DMS79 (cell line): ENCODE measurements around the gene CLEC11A.
A peak's percentile ranks its signal among the peaks of the same experiment; 100 is the strongest.

Source experiments
- DNase-seq: peaks from one replicate; lab custom pipeline; 2025; lab: John Stamatoyannopoulos, UW

Gene CLEC11A

GRCh38 chr19:50705422-50706019 is 17.6 kb upstream of the CLEC11A start:
- DNase-seq = peak; percentile 19

- no peak for DNase-seq
Observed at GRCh38 chr19:50706387-50706786, 16.8 kb upstream of the CLEC11A start.

- DNase-seq = no peak
Observed at GRCh38 chr19:50708179-50708879, 14.8 kb upstream of the CLEC11A start.

- no peak for DNase-seq
Observed at GRCh38 chr19:50710094-50710493, 13.1 kb upstream of the CLEC11A start.

GRCh38 chr19:50710612-50711011 is 12.6 kb upstream of the CLEC11A start:
- no peak for DNase-seq

- DNase-seq = no peak
Observed at GRCh38 chr19:50711196-50711595, 12.0 kb upstream of the CLEC11A start.

GRCh38 chr19:50711805-50712204 is 11.4 kb upstream of the CLEC11A start:
- no peak for DNase-seq

- no peak for DNase-seq
Observed at GRCh38 chr19:50712833-50713232, 10.3 kb upstream of the CLEC11A start.

- no peak for DNase-seq
Observed at GRCh38 chr19:50713556-50714236, 9.5 kb upstream of the CLEC11A start.

GRCh38 chr19:50716178-50717025 is 6.8 kb upstream of the CLEC11A start:
- no peak for DNase-seq

- DNase-seq = no peak
Observed at GRCh38 chr19:50717026-50717723, 6.0 kb upstream of the CLEC11A start.

GRCh38 chr19:50717891-50718254 is 5.3 kb upstream of the CLEC11A start:
- no peak for DNase-seq

- no peak for DNase-seq
Observed at GRCh38 chr19:50718255-50719118, 4.7 kb upstream of the CLEC11A start.

GRCh38 chr19:50719119-50719435 is 4.1 kb upstream of the CLEC11A start:
- DNase-seq = no peak

- no peak for DNase-seq
Observed at GRCh38 chr19:50719566-50719965, 3.6 kb upstream of the CLEC11A start, which contains the start of gene SHANK1. Gene SHANK1 (minus strand): TSS chr19:50719802. CDS start chr19:50716919, 2,883 bp downstream.

GRCh38 chr19:50720181-50720920 is 2.8 kb upstream of the CLEC11A start:
- no peak for DNase-seq

GRCh38 chr19:50720921-50721381 is 2.2 kb upstream of the CLEC11A start:
- DNase-seq = no peak

- no peak for DNase-seq
Observed at GRCh38 chr19:50721441-50722137, 1.6 kb upstream of the CLEC11A start.
